Progenitor cell of endocrine pancreas (in vitro differentiated cells): ENCODE data around the gene TRAF4. TPM values are rescaled to one million over a fixed set of nuclear protein-coding genes. Genes with fewer than 3 reads are reported as not detected.

Experiments
- DNase-seq: peaks from one replicate; pipeline ENCODE4 v3.0.0; 2021; ENCODE audit warnings: low spot score; ENCODE audit not compliant: unreplicated experiment
- H3K27ac Mint-ChIP-seq: 2 replicates; pipeline ENCODE4 v1.8.0; 2021; ENCODE audit warnings: mild to moderate bottlenecking, moderate library complexity, mixed read lengths
- H3K27me3 Mint-ChIP-seq: 2 replicates; pipeline ENCODE4 v1.8.0; 2021; ENCODE audit warnings: mixed read lengths
- H3K36me3 Mint-ChIP-seq: 2 replicates; pipeline ENCODE4 v1.8.0; 2022; ENCODE audit warnings: mixed read lengths; ENCODE audit not compliant: insufficient read depth
- H3K4me1 Mint-ChIP-seq: 2 replicates; pipeline ENCODE4 v1.8.0; 2021; ENCODE audit warnings: low read depth, mixed read lengths
- H3K4me3 Mint-ChIP-seq: 2 replicates; pipeline ENCODE4 v1.8.0; 2021; ENCODE audit warnings: low read depth, mild to moderate bottlenecking, moderate library complexity, mixed read lengths
- H3K9me3 Mint-ChIP-seq: 2 replicates; pipeline ENCODE4 v1.8.0; 2021; ENCODE audit warnings: low read depth, mixed read lengths
- CTCF ChIP-seq: fragments of 200-600 bp; sonication (generic); IDR thresholded peaks from one replicate; pipeline ENCODE4 v1.5.0; 2021; ENCODE audit warnings: antibody characterized with exemption, mild to moderate bottlenecking; ENCODE audit not compliant: unreplicated experiment
- total RNA-seq: library from RNA; stranded (reverse); gene quantifications from 2 replicates; pipeline ENCODE4 v1.2.1, GENCODE V29; 2021

TRAF4 gene
- total RNA-seq, 1 donor from 2014 or later = 260 TPM

- H3K4me3 Mint-ChIP-seq = peak overlapping the region; percentile 91
- no peaks in the 10 kb centered on the region for H3K9me3 Mint-ChIP-seq
- no peak for TF ChIP-seq CTCF
- peak overlapping the region; percentile 99 for H3K27ac Mint-ChIP-seq
- peaks cover 28% of the 10 kb centered on the region for H3K4me1 Mint-ChIP-seq
- DNase-seq = no peak
- peaks cover 10% of the 10 kb centered on the region for H3K36me3 Mint-ChIP-seq
- no peaks in the 10 kb centered on the region for H3K27me3 Mint-ChIP-seq
Observed at GRCh38 chr17:28746611-28747050, 2.8 kb downstream of the TRAF4 start.

DNA sequence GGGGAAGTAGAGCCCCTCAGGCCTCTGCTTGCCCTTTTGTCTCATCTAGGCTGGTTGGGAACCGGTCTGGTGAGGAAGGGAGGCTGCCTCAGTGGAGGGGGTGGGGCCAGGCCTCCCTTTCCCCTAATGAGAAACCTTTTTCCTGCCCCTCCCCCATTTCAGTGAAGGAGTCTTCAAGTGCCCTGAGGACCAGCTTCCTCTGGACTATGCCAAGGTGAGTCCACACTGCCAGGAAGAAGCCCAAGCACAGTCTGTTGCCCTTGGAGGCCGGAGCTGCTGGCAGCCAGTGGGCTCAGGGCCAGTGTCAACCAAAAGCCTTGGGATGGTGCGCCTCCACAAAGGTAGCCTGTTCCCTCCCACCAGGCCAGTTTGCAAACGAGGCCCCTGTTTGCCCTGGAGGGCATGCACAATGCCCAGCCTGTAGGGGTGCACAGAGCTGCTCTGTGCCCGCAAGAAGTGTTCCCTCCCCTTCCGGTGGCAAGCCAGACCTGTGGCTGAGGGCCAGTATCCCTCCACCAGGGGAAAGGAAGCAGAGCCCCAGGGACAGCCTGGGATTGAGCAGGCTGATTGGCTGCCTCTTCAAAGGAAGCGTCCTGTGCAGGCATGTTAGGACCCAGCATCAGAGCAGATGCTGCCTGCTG, 3.4 kb downstream of the TRAF4 start:
- DNase-seq = no peak
- Mint-ChIP-seq H3K4me1 (peaks cover 28% of the 10 kb centered on the region), H3K27me3 (no peaks in the 10 kb centered on the region), H3K9me3 (no peaks in the 10 kb centered on the region), H3K36me3 (peaks cover 10% of the 10 kb centered on the region), H3K27ac (peak overlapping the region; percentile 99), H3K4me3 (peak overlapping the region; percentile 91)
- no peak for TF ChIP-seq CTCF

DNA sequence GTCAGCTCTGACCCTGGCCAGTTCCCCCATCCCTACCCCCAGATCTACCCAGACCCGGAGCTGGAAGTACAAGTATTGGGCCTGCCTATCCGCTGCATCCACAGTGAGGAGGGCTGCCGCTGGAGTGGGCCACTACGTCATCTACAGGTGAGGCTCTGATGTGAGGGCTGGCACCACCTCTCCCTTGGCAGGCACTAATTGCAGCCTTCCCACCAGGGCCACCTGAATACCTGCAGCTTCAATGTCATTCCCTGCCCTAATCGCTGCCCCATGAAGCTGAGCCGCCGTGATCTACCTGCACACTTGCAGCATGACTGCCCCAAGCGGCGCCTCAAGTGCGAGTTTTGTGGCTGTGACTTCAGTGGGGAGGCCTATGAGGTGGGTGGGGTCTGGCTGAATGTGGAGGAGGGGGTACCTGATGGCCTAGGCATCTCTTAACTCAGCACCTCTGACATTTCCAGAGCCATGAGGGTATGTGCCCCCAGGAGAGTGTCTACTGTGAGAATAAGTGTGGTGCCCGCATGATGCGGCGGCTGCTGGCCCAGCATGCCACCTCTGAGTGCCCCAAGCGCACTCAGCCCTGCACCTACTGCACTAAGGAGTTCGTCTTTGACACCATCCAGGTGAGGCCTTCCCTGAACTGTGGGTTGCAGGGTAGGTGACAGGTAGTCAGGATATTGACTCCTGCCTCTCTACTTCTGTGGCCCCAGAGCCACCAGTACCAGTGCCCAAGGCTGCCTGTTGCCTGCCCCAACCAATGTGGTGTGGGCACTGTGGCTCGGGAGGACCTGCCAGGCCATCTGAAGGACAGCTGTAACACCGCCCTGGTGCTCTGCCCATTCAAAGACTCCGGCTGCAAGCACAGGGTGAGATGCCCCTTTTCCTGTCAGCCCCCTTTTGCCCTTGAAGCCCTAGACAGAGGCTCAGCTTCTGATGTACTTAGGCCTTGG, 4.3 kb downstream of the TRAF4 start:
- Mint-ChIP-seq H3K4me1 (peaks cover 27% of the 10 kb centered on the region), H3K27ac (peak overlapping the region; percentile 99), H3K4me3 (no peak overlapping the region), H3K27me3 (no peaks in the 10 kb centered on the region), H3K36me3 (peaks cover 12% of the 10 kb centered on the region), H3K9me3 (no peaks in the 10 kb centered on the region)
- DNase-seq = no peak
- no peak for TF ChIP-seq CTCF

DNA sequence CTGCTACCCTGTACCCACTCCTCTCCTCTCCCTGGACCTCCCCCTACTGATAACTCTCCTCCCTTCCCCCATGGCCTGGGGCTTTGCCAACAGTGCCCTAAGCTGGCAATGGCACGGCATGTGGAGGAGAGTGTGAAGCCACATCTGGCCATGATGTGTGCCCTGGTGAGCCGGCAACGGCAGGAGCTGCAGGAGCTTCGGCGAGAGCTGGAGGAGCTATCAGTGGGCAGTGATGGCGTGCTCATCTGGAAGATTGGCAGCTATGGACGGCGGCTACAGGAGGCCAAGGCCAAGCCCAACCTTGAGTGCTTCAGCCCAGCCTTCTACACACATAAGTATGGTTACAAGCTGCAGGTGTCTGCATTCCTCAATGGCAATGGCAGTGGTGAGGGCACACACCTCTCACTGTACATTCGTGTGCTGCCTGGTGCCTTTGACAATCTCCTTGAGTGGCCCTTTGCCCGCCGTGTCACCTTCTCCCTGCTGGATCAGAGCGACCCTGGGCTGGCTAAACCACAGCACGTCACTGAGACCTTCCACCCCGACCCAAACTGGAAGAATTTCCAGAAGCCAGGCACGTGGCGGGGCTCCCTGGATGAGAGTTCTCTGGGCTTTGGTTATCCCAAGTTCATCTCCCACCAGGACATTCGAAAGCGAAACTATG, 5.2 kb downstream of the TRAF4 start:
- Mint-ChIP-seq H3K36me3 (peaks cover 12% of the 10 kb centered on the region), H3K27ac (peak overlapping the region; percentile 99), H3K4me3 (no peak overlapping the region), H3K9me3 (no peaks in the 10 kb centered on the region), H3K4me1 (peaks cover 25% of the 10 kb centered on the region), H3K27me3 (no peaks in the 10 kb centered on the region)
- no peak for TF ChIP-seq CTCF
- no peak for DNase-seq
